Measurements from ENCODE around the gene XXYLT1.
"Not testable (repeated sequence)": the region's sequence is repeated elsewhere in the genome, so short reads cannot be mapped to it uniquely, and the experiment has no call there.

Gene XXYLT1

DNA sequence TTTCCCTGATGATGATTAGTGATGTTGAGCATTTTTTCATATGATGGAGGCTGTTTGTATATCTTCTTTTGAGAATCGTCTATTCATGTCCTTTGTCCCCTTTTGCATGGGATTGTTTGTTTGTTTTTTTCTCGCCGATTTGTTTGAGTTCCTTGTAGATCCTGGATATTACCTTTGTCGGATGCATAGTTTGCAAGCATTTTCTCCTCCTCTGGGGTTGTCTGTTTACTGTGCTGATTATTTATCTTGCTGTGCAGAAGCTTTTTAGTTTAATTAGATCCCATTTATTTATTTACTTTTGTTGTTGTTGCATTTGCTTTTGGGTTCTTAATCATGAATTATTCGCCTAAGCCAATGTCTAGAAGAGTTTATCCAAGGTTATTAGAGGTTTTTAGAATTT lies 232.8 kb downstream of the XXYLT1 start:
- Mint-ChIP-seq H3K27me3 (ENCODE audit: low read depth) (peaks cover 9% of the 10 kb centered on the region), H3K9me3 (no peaks in the 10 kb centered on the region), H3K4me3 (no peak overlapping the region), H3K4me1 (ENCODE audit: low read depth) (no peaks in the 10 kb centered on the region), H3K27ac (no peak overlapping the region), H3K36me3 (ENCODE audit: low read depth) (no peaks in the 10 kb centered on the region)

DNA sequence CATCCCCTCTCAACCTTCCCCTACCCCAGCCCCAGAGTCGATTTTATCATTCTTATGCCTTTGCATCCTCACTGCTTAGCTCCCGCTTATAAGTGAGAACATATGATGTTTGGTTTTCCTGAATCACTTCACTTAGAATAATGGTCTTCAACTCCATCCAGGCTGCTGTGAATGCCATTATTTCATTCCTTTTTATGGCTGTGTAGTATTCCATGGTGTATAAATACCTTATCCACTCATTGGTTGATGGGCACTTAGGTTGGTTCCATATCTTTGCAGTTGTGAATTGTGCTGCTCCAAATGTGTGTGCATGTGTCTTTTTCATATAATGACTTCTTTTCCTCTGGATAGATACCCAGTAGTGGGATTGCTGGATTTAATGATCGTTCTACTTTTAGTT lies 233.4 kb downstream of the XXYLT1 start:
- not testable (repeated sequence) for H3K36me3 Mint-ChIP-seq (ENCODE audit: low read depth); H3K4me3 Mint-ChIP-seq; H3K9me3 Mint-ChIP-seq; H3K27ac Mint-ChIP-seq; H3K4me1 Mint-ChIP-seq (ENCODE audit: low read depth); H3K27me3 Mint-ChIP-seq (ENCODE audit: low read depth)

DNA sequence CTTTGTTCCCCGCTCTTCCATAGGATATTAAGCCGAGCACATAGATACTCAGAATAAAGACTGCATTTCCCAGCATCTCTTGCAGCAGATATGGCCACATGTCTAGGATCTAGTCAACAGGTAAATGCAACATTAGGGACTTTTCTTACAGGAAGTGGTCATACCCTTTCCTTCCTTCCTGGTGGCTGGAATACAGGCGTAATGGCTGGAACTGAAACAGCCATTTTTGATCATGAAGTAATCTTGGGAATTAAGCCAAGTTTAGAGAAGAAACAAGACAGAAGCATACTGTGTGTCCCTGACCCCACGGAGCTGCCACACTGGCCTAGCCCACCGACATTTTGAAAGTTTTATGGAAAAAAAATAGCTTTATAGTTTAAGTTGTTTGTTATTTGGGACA lies 234.0 kb downstream of the XXYLT1 start:
- H3K27ac Mint-ChIP-seq: no peak overlapping the region
- H3K4me1 Mint-ChIP-seq (ENCODE audit: low read depth): no peaks in the 10 kb centered on the region
- H3K4me3 Mint-ChIP-seq: no peak overlapping the region
- H3K27me3 Mint-ChIP-seq (ENCODE audit: low read depth): peaks cover 9% of the 10 kb centered on the region
- H3K9me3 Mint-ChIP-seq: no peaks in the 10 kb centered on the region
- no peaks in the 10 kb centered on the region for H3K36me3 Mint-ChIP-seq (ENCODE audit: low read depth)

DNA sequence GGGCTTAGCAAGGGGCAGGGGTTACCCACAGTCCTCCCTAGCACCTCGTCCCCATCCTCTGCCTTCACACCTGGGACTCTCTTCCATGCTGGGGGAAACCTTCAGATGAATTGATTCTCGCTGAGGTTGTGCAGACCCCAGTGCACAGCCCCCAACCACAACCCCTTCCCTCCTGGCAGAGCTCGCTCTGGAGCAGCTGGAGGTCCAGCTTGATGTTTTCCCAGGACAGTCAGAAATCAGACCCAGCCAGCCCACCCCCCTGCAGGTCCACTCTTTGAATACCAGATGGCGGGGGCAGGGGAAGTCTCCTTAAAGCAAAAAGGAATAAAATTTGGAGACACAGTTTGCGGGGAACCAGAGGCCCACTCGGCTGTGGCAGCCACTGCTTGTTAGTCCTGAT lies 234.4 kb downstream of the XXYLT1 start:
- Mint-ChIP-seq H3K36me3 (ENCODE audit: low read depth) (no peaks in the 10 kb centered on the region), H3K27me3 (ENCODE audit: low read depth) (peaks cover 9% of the 10 kb centered on the region), H3K9me3 (no peaks in the 10 kb centered on the region), H3K4me1 (ENCODE audit: low read depth) (no peaks in the 10 kb centered on the region), H3K4me3 (no peak overlapping the region), H3K27ac (no peak overlapping the region)

DNA sequence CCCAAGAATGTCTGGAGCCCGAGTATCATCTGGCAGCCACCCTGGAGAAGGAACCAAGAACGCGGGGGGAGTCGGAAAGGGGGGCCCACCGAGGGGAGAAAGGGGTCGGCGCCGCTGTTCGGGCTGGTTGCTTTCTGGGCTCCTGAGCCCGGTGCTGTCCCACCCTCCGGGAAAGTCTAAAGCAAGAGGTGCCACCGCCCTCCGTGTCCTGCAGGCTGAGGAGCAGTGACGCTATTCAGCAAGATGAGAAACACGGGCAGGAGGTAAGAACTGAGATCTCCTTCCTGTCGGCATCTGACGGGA lies 234.8 kb downstream of the XXYLT1 start:
- Mint-ChIP-seq H3K4me1 (ENCODE audit: low read depth) (no peaks in the 10 kb centered on the region), H3K27me3 (ENCODE audit: low read depth) (peaks cover 9% of the 10 kb centered on the region), H3K9me3 (no peaks in the 10 kb centered on the region), H3K4me3 (no peak overlapping the region), H3K36me3 (ENCODE audit: low read depth) (no peaks in the 10 kb centered on the region), H3K27ac (no peak overlapping the region)

DNA sequence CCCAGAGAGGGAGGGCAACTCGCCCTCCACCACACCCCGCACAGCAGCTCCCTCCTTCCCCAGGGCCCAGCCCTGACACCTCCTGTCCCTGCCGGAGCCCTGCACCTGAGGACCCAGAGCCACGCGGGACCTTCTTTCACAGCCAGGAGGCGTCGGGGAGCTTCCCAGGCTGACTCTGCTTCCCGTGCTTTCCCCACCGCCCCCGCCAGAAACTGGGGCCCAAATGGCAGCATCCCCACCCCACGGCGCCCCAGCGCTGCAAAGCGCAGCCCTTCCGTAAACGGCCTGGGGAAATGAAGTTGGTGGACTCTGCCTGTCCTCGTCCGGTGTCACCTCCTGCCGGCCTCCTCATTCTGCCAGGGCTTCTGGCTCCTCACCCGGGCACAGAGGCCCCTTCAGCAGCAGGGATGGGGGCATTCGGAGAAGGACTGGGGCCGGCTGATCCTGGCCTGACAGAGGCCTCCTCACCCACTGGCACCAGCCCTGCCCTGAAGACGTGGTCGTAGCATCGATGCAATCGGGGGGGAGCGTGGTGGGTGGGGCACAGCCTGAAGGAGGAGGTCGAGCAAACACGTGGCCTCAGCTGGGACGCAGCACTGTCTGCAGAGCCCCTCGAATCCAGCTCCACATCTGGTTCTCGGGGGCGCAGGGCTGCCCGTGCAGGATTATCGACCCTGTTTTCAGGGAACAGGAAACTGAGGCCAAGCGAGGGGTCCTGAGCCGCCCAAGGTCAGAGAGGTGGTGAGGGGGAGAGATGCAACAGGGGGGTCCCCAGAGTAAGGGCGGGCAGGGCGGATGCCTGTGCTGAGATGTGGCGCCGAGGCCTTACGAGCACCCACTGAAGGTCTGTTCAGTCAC lies 235.4 kb downstream of the XXYLT1 start:
- no peak overlapping the region for H3K4me3 Mint-ChIP-seq
- H3K9me3 Mint-ChIP-seq: no peaks in the 10 kb centered on the region
- H3K27me3 Mint-ChIP-seq (ENCODE audit: low read depth): peaks cover 9% of the 10 kb centered on the region
- H3K36me3 Mint-ChIP-seq (ENCODE audit: low read depth): no peaks in the 10 kb centered on the region
- no peak overlapping the region for H3K27ac Mint-ChIP-seq
- H3K4me1 Mint-ChIP-seq (ENCODE audit: low read depth): no peaks in the 10 kb centered on the region

DNA sequence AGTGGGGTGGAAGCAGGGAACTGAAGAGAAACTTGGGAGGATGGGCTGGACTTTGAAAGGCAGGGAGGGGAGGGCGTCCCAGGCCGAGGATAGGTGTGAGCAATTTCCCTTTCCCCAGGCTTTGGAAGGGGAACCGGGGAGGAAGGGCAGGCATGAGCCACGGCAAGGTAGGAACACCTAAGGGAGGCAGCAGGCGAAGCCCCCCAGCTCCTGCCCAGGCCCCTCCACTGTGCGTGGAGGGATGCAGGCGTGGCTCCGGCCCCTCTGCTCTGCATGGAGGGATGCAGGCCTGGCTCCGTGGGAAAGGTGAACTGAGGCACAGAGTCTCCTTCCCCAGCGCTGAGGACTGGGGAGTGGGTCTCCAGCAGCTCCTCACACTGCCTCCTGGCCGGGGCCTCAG lies 236.4 kb downstream of the XXYLT1 start:
- Mint-ChIP-seq H3K4me3 (no peak overlapping the region), H3K27me3 (ENCODE audit: low read depth) (peaks cover 9% of the 10 kb centered on the region), H3K9me3 (no peaks in the 10 kb centered on the region), H3K27ac (no peak overlapping the region), H3K36me3 (ENCODE audit: low read depth) (no peaks in the 10 kb centered on the region), H3K4me1 (ENCODE audit: low read depth) (no peaks in the 10 kb centered on the region)

DNA sequence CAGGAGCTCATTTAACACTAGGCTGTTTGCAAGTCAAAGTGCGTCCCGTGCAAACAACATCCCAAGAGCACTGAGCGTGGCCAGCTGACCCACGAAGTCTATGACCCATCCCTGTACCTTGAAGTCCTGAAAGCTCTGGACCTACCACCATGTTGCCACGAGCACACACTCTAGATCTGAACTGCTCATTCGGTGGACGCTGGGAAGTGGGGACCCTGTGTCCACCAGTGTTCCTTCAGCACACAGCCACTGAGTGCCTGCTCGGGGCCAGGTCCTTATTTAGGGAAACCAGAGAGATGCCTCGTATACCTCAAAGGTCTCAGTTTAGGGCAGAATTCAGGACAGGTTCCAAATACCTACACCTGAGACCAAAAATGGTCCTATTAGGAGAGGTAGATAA lies 236.9 kb downstream of the XXYLT1 start:
- Mint-ChIP-seq H3K36me3 (ENCODE audit: low read depth) (no peaks in the 10 kb centered on the region), H3K27ac (no peak overlapping the region), H3K27me3 (ENCODE audit: low read depth) (peaks cover 5% of the 10 kb centered on the region), H3K4me3 (no peak overlapping the region), H3K4me1 (ENCODE audit: low read depth) (no peaks in the 10 kb centered on the region), H3K9me3 (no peaks in the 10 kb centered on the region)

DNA sequence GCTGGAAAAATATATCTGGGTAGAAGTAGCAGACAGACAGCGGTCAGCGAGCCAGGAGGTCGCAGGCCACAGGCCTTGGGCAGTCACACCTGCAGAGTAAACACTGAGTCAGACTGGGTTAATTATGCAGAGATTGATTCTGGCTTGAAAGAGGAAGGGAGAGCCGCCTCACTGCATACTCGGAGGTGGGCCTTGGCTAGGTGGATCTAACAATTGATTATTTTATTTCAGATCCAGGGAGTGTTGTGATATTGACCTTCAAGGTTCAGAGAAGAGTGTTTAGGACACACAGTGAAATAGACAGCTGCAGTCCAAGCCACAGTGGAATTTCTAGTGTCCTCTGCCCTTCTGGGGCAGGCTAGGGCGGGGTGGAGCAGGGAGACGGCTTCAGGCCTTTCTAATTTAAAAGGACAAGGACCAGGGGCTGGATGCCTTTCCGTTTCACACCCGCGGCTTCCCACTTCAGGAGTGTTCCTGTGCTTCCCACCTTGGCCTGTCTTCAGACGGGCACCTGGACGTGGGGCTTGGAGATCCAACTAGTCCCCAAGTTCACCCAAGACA lies 237.3 kb downstream of the XXYLT1 start:
- H3K9me3 Mint-ChIP-seq: no peaks in the 10 kb centered on the region
- no peaks in the 10 kb centered on the region for H3K4me1 Mint-ChIP-seq (ENCODE audit: low read depth)
- H3K36me3 Mint-ChIP-seq (ENCODE audit: low read depth): no peaks in the 10 kb centered on the region
- peaks cover 5% of the 10 kb centered on the region for H3K27me3 Mint-ChIP-seq (ENCODE audit: low read depth)
- H3K4me3 Mint-ChIP-seq: no peak overlapping the region
- H3K27ac Mint-ChIP-seq: no peak overlapping the region

DNA sequence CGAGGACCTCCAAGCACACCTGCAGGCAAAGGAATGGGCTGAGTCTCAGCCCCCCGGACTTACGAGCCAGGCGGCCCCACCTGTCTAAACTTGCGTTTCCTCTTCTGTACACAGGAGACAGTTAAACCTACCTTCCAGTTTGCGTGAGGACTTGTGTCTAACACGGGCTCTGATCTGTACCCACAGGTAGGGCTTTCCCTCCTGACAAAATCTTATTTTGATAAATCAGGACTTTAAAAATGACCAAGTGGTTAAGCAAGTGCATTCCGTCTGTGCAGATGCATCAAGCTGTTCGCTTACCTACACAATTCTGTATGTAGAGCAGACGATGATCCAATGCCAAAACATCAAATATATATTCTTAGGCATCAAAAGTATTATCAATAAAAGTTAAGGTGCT lies 238.0 kb downstream of the XXYLT1 start:
- no peak overlapping the region for H3K27ac Mint-ChIP-seq
- H3K36me3 Mint-ChIP-seq (ENCODE audit: low read depth): no peaks in the 10 kb centered on the region
- peaks cover 2% of the 10 kb centered on the region for H3K27me3 Mint-ChIP-seq (ENCODE audit: low read depth)
- no peaks in the 10 kb centered on the region for H3K4me1 Mint-ChIP-seq (ENCODE audit: low read depth)
- no peak overlapping the region for H3K4me3 Mint-ChIP-seq
- no peaks in the 10 kb centered on the region for H3K9me3 Mint-ChIP-seq

DNA sequence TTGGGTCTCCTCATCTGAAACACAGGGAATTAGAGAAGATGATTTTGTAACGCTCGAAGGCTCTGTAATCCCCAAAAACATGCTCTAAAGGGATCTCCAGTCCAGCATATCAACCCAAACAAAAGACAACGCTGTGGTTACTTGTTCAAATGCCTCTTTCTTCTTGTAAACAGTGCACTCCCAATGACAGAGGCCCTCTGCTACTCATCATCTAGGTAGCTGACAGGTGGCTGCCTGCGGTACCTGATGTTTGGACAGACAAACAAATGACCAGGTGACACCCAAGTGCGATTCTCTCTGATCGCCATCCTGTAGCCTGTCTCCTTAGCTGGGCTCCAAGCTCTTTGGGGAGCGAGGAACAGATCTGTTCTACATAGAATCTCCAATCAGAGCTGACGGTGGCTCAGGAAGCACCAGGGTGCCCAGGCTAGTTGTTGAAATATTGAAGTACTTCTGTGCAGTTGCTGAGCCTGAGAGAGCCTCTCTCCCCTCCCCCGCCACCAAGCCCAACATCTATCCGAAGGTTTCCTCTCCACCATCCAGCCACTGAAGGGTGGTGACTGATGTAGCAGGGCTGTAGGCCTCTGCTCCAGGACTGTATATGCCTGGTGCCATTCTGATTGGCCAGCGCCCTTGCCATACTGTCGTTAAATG lies 238.7 kb downstream of the XXYLT1 start:
- Mint-ChIP-seq H3K27ac (no peak overlapping the region), H3K9me3 (no peaks in the 10 kb centered on the region), H3K4me3 (no peak overlapping the region), H3K4me1 (ENCODE audit: low read depth) (no peaks in the 10 kb centered on the region), H3K36me3 (ENCODE audit: low read depth) (no peaks in the 10 kb centered on the region), H3K27me3 (ENCODE audit: low read depth) (no peaks in the 10 kb centered on the region)

DNA sequence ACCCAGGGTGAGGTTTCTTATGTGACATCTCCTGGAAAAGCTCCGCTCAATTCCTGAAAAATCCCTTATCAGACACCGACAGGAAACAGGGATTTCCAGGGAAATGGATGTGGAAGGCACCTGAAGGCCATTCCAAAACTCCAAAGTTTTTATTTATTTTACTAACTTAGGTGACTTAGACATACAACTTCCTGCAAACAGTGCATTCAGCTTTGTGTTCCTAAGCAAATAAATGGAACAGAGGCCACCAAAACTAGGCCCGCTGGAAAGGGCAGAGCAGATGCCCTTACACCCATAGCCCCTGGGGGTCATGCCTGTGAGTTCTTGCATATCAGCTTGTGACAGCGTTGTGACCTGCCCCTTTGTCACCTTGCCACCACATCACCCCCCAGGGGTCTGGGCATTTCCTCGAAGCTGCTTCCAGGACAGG lies 239.4 kb downstream of the XXYLT1 start:
- no peak overlapping the region for H3K27ac Mint-ChIP-seq
- H3K9me3 Mint-ChIP-seq: no peaks in the 10 kb centered on the region
- no peaks in the 10 kb centered on the region for H3K4me1 Mint-ChIP-seq (ENCODE audit: low read depth)
- H3K27me3 Mint-ChIP-seq (ENCODE audit: low read depth): no peaks in the 10 kb centered on the region
- H3K4me3 Mint-ChIP-seq: no peak overlapping the region
- no peaks in the 10 kb centered on the region for H3K36me3 Mint-ChIP-seq (ENCODE audit: low read depth)

DNA sequence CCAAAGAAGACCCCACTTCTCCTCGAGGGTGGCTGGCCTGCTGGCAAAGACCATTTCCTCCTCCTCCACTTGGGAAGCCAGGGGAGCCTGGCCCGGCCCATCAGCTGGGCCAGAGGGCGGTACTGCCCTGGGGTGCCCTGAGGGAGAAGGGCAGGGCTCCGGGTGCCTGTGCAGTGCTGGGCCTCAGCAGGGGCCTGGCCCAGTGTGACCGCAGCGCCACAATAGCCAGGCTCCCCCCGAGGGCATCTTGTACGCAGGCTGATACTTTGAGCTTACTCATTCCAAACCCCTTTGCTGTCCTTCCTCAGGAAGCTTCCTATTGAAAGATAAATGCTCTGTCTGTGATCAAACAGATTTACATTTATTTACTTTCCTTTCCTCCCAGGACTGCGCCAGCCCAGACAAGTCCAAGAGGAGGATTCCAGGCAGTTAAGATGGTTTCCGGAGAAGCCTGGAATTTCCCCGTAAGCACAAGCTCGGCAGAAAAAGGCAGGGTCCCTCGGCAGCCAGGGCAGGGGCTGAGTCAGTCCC lies 240.1 kb downstream of the XXYLT1 start:
- Mint-ChIP-seq H3K27ac (no peak overlapping the region), H3K36me3 (ENCODE audit: low read depth) (no peaks in the 10 kb centered on the region)

DNA sequence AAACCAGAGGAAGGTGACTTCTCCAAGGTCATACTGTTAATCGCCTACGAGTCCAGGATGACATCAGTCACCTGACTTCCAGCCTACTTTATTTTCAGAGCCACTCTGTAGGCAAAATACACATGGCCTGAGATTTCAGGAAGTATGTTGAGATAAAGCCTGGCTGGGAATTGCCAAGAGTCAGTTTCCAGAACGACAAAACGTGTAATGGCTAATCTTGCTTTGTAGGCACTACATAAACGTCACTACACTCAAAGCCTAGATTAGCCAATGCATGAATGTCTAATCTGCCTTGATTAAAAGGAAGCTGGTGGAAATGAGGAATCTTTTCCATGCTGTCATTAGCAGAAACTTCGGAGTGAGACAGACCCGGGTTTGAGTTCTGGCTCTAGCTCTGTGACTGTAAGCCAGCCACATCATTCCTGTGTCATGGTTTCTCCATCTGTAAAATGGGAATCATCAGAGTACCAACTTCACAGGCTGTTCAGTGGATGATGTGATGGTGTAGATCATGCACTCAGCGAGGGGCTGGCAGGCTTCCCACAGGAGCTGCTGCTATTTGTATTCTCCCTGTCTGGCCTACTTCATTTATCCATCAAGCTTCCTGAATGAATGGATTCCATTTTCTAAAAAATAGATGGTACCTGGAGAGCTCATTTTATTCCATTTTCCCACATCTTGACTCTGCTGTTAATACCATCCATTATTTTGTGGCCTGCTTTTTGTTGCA lies 241.9 kb downstream of the XXYLT1 start:
- H3K27ac Mint-ChIP-seq: no peak overlapping the region
- no peaks in the 10 kb centered on the region for H3K36me3 Mint-ChIP-seq (ENCODE audit: low read depth)
- no peaks in the 10 kb centered on the region for H3K27me3 Mint-ChIP-seq (ENCODE audit: low read depth)

More for the DNA sequence above, 240.1 kb downstream of the XXYLT1 start:
- H3K4me3 Mint-ChIP-seq: no peak overlapping the region
- no peaks in the 10 kb centered on the region for H3K9me3 Mint-ChIP-seq
- H3K27me3 Mint-ChIP-seq (ENCODE audit: low read depth): no peaks in the 10 kb centered on the region
- H3K4me1 Mint-ChIP-seq (ENCODE audit: low read depth): no peaks in the 10 kb centered on the region

DNA sequence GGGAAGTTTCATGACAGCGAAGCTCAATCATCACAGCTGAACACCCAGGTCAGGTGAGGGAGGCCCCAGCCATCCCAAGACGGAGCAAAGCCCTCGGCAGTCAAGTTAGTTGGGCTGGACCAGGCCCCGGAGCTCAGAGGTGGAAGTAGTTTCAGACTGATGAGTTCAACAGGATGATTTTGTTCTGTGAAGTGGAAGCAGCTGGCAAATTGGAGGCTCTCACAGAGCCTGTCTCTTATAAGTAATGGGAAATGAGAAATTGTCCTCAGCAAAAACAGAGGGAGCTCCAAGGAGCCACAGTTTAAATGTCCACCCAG lies 245.1 kb downstream of the XXYLT1 start:
- no peaks in the 10 kb centered on the region for H3K9me3 Mint-ChIP-seq
- H3K27me3 Mint-ChIP-seq (ENCODE audit: low read depth): peaks cover 4% of the 10 kb centered on the region
- no peak overlapping the region for H3K4me3 Mint-ChIP-seq
- H3K4me1 Mint-ChIP-seq (ENCODE audit: low read depth): no peaks in the 10 kb centered on the region
- H3K27ac Mint-ChIP-seq: no peak overlapping the region
- H3K36me3 Mint-ChIP-seq (ENCODE audit: low read depth): no peaks in the 10 kb centered on the region

More for the DNA sequence above, 241.9 kb downstream of the XXYLT1 start:
- Mint-ChIP-seq H3K4me1 (ENCODE audit: low read depth) (no peaks in the 10 kb centered on the region), H3K9me3 (no peaks in the 10 kb centered on the region), H3K4me3 (no peak overlapping the region)

Measured in T-helper 1 cell treated with Interleukin-12 subunit alpha and Interleukin-12 subunit beta and Interleukin-4 antibody, amounts not matched to agents 30 μg/mL and 1 μg/mL, for 36 hours (primary cell).